NCI-H748 (cell line): ENCODE data around the gene VRK1.
A peak's percentile ranks its signal among the peaks of the same experiment; 100 is the strongest.

ENCODE experiments used
- DNase-seq: peaks from one replicate; lab custom pipeline; 2025; ENCODE audit not compliant: unreplicated experiment; lab: John Stamatoyannopoulos, UW

The VRK1 gene

DNA sequence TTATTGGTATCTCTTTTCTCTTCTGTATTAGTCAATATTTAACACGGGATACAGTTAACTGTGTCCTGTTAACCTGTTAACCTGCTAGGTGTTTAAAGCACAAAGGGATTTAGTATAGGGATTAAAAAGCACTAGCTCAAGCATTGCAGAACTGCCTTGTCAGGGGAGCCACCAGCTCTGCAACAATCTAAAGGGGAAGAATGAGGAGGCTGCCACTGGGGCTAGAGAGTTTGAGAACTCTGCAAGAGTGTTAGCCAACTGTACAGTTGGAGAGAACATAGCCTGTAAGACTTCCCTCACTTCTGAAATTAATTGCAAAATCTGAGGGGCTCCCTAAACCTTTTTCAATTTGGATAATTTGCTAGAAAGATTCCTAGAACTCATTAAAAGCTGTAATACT lies 6.5 kb upstream of the VRK1 start:
- no peak for DNase-seq

DNA sequence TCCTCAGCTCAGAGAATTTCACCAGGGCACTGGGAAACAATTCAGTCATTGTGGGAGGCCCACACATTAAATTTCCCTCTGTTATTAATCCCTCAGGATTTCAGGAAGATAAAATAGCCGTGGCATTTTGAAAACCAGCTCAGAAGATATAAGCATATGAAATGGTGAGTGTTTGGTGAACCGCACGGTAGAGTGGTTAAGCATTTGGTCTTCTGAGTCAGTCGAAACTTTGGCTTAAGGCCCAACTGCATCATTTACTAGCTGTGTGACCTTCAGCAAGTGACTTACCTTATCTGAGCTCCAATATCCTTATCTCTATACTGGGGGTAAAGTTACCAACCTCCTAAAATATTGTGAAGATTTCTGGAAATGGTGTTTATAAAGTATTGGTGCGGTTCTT lies 5.2 kb upstream of the VRK1 start:
- no peak for DNase-seq

DNA sequence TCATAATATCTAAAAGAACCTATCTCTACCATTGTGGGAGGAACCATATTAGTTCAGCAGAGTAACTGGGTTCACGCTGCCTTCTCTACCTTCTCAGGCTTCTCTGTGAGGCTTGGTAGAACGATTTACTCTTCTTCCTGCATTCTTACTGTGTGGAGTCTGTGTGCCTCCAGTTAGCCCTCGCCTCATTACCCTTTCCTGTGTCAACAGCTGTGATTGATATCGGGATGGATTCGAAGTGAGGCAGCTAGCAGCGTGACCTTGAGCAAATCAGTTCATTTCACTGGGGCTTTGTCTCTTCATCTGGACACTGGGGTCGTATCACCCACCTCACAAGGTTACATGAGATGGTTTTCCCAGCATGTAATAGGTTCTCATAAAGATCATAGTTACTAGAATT lies 4.6 kb upstream of the VRK1 start:
- DNase-seq: no peak

DNA sequence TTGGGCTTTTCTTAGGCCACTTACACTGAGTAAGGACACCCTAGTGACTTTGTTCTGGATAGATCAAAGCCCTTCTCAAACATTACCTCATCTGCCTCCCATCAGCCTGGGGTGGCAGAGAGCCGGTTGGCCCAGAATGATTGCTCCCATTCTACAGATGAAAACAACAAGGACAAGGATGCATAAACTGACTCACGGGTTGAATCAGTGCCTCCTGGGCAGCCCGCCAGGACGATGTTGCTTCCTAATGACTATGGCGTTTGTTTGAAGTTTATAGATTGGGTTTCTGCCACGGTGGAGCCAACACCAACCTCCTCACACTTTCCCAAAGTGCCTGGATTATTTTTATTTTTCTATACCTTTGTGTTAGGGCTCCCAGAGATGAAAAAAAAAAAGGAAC lies 3.6 kb upstream of the VRK1 start:
- DNase-seq: no peak

DNA sequence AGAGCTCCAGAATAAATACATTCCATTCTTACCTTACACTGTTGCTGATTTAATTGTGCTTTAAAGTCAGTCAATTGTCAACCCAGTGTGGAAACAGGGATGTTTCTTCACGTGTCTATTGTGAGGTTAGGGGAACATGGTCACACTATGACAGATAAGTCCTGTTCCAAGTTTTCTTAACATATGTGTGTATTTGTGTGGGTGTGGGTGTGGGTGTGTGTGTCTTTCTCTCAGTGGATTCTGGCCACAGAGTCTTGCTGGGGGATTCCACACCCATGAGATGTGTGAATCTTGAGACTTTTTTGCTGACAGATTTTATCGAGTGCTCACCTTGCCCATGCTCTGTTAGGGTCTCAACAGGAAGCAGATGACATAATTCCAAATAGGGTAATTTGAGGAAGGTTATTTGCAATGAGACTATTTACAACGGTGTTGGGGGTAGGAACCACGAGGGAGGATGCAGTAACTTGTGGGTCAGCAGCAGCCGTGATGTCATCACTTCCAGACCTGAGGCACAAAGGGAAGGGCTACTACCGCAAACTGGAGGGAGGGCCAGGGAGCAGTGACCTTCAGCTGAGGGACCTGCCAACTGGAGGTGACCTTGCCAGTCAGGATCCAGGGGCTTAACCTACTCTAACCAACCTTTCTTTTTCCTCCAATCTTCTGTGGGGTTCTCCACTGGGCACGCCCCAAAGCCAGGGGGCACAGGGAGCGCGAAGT lies 1.9 kb upstream of the VRK1 start:
- DNase-seq: peak; percentile 26

DNA sequence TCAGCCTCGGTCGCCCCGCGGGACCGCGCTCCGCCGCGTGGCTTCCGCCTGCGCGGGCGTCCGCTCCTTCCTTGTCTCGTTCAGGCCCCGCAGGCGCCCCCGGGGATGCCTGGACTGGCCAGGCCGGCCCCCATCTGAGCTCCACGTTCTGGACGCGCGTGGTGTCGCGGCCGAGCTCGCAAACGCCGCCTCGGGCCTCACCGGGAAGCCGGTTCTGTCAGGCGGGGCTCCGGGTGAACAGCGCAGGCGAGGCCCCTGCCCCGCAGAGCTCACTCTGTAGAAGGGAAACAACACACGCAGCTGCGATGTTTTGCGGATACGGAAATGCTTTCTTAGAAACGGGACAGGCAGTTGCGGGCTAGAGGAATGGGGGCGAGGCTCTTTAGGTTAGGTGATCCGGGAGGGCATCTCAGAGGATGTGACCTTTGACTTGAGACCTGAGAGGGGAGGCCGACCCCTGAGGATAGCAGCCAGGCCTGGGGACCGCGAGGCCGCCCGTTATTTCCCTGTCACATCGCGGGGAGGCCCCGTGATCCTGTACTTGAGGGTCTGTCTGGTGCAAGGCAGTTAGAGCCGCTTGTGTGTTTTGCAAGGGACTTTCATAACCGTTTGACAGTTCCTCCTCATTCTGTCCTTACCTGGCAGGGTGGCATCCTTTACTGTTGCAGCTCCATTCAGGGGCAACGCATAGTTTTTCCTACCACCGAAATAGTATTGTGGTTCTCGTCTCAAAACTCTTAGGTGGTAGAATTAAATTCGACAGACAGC lies 584 bp downstream of the VRK1 start:
- DNase-seq: peak; percentile 62

DNA sequence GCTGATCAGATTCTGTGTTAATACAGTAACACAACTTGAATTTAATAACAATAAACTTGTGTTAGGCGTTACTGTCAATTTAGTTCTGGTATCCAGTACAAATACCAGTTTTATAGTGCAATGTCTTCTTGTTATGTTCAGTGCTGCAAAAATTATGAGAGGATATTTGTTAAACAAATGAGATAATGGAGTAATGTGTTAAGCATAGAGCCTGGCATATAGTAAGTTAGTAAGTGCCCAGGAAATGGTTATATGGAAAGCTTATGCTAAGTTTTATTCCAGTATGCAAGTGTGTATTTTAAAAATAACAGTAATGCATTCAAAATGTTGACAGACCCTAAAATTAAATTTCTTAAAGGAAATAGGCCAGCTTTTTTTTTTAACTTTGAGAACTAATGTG lies 1.8 kb downstream of the VRK1 start:
- DNase-seq: no peak

DNA sequence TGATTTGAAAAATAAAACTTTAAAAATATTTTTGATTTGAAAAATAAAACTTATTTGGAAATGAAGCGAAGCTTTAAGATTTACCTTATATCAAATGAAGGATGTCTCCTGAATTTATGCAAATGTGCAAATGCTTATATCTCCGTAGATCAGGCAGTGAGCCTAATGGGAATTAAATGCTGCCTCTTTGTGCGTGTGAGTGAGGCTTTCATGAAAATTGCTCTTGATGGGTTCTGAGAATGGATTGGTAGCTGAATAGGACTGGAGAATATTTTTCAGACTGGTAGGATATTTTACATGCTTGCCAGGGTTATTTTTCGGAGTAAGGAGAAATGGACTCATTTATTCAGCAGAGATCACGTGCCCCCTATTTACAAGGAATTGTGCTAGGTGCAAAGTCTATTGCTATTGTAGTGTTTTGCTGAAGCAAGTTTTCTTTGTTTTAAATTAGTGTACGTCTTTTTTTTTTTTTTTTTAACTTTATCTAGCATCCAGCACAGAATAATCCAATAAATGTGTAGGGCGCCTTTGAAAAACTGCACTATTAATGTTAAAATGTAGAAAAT lies 2.4 kb downstream of the VRK1 start:
- no peak for DNase-seq

DNA sequence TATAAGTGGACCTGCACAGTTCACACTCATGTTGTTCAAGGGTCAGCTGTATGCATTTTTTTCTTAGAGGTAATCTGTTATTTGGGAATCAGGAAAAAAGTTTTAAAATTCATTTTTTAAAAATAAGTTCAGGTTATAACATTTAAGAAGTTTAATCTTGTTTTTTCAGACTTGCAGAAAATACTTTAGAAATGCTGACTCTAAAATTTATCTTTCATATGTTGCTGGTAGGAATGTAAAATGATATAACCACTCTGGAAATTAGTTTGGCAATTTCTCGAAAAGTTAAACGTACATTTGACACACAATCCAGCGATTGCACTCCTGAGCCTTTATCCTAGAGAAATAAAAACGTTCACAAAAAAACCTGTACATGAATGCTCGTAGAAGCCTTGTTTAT lies 4.7 kb downstream of the VRK1 start:
- DNase-seq: no peak

DNA sequence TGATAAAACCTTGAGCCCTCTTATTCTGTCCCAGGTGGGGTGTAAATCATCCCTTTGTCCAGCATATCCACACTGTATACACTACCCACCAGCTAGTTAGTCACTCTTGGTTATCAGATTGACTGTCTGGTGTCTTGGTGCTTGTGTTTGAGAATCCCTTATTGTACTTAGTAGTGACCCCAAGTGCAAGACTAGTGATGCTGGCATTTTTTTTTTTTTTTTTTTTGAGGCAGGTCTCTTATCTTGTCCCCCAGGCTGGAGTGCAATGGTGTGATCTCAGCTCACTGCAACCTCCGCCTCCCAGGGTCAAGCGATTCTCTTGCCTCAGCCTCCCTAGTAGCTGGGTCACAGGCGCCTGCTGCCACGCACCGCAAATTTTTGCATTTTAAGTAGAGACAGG lies 5.8 kb downstream of the VRK1 start:
- DNase-seq: no peak

DNA sequence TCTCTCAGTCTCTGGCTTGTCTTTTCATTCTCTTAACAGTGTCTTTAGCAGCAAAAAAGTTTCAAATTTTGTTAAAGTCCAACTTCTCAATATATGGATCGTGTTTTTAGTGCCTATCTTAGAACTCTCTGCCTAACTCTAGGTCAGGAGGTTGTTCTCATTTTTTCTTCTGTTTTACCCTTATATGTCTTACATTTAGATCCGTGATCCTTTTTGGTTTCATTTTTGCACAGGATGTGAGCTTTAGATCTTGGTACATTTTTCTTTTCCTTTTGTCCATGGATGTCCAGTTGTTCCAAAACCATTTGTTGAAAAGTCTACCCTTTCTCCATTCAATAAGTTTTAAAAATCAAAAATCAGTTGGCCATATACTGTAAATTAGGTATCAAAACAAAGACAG lies 6.8 kb downstream of the VRK1 start:
- no peak for DNase-seq

DNA sequence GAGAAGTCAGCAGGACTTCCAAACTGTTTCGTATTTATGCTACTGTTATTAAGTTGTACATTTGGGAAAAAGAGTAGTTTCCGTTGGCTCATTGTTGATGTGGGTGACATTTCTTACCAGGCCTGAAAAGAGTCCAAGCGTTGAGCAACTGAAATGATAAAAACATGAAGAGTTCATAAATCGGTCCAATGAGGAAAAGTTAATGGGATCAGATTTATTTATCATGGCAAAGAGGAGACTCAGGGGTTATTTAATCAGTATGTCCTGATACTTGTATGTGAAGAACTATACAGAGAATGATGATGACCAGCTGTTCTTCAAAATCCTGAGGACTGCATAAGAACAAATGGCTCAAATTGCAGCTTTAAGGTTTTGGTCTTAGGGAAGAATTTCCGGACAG lies 7.7 kb downstream of the VRK1 start:
- no peak for DNase-seq

DNA sequence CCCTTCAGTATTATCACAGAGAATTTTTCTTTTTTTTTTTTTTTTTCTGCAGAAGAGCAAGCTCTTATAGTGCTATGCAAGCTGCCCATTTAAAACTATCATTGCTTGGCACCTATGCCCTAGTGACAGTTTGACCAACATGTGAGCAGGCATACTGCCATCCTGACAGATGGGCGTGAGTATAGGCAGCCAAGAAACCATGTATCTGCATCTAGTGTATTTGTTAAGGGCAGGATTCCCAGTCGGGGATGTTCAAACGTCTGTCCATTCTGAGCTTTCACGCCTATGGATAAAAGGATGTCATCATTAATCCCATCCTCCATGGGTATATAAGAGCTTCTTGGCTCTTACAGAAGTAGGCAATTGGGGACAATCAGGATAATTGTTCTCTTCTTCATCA lies 8.8 kb downstream of the VRK1 start:
- DNase-seq: no peak

DNA sequence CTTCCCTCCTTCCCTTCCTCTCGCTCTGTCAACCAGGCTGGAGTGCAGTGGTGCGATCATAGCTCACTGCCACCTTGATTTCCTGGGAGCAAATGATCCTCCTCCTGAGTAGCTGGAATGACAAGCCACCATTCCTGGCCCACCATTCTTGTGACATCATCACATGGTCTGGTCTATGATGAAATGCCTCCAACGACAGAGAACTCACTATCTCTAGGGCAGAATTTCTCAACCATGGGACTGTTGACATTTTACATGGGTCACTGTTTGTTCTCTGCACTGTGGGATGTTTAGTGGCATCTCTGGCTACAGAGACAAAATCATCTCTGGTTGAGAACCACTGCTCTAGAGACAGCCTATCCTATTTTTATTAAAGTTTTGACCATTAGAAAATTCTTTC lies 9.7 kb downstream of the VRK1 start:
- no peak for DNase-seq

DNA sequence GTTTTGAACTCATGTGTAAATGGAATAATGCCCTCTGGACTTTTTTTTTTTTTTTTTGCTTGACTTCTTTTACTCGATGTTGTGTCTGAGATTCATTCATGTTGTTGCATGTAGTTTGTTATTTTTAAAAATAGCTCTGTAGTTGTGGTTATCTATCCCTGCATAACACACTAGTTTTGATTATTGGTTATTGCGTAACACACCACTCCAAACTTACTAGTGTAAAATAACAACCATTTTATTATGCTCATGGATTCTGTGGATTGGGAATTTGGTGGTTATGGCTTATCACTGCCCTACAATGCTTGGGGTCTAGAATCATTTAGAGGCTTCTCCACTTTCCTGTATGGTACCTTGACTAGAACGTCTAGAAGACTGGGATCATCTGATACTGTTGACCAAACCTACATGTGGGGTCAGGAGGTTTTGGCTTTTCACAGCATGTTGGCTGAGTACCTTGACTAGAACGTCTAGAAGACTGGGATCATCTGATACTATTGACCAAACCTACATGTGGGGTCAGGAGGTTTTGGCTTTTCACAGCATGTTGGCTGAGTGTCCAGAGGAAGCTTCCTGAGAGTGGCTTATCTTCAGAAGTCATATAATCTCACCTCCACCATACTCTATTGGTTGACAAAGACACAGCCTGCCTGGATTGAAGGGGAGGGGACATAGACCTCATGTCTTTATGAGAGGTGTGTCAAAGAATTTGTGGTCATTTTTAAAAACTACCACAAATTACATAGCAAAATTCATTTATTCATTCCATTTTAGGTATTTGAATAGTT lies 11.6 kb downstream of the VRK1 start:
- no peak for DNase-seq

DNA sequence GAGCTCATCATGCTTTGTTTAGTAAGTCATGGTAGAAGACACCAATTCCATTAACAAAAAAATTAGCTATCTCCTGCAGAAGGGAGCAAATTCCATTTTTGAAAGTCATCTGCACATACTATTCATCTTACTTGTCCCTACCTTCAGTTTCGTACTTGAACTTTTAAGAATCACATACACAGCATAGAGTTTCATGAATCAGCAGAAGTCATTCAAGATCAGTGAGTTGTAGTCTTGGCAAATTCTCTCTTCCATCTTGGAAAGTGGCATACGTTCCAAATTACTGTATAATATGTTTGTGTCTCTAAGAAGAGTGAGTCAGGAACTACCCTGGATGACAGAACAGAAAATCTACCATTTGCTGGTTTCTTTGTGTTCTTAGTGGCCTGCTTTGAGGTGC lies 14.1 kb downstream of the VRK1 start:
- DNase-seq: no peak

DNA sequence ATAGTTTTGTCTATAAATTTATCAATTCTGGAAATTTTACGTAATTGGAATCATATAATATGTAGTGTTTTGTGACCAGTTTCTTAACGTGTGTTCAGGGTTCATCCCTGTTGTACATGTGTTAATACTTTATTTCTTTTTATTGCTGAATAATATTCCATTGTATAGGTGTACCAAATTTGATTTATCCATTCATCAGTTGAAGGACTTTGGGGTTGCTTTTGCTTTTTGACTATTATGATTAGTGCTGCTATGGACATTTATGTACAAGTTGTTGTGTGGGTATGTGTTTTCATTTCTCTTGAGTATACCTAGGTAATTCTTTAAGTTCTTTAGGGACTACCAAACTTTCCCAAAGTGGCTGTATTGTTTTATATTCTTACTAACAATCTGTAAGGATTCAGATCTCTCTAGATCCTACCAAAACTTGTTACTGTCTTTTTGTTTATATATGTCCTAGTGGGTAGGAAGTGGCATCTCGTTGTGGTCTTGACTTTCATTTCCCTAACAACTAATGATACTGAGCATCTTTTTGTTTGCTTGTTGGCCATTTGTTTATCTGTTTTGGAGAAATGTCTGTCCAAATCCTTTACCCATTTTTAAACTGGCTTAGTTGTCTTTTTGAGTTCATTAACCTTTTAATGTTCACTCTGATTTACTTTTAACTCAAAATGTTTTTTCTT lies 14.9 kb downstream of the VRK1 start:
- DNase-seq: no peak

DNA sequence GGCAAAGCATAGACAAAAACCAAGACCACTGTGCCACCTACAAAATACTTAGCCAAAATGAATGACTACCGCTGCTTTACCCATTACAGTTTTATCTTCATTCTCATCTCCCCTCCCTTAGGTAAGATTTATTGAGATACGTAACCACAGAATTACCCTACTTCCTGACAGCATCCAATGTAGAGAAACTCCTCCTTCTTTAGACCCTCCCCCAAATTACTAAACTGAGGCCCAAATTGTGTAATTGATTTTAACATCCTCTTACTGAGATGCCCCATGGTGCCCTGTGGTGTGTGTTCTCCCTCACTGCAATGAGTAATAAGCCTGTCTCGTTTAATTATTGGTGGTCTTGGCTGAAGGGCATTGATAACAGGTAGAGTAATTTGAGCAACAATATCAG lies 19.1 kb downstream of the VRK1 start:
- DNase-seq: no peak

DNA sequence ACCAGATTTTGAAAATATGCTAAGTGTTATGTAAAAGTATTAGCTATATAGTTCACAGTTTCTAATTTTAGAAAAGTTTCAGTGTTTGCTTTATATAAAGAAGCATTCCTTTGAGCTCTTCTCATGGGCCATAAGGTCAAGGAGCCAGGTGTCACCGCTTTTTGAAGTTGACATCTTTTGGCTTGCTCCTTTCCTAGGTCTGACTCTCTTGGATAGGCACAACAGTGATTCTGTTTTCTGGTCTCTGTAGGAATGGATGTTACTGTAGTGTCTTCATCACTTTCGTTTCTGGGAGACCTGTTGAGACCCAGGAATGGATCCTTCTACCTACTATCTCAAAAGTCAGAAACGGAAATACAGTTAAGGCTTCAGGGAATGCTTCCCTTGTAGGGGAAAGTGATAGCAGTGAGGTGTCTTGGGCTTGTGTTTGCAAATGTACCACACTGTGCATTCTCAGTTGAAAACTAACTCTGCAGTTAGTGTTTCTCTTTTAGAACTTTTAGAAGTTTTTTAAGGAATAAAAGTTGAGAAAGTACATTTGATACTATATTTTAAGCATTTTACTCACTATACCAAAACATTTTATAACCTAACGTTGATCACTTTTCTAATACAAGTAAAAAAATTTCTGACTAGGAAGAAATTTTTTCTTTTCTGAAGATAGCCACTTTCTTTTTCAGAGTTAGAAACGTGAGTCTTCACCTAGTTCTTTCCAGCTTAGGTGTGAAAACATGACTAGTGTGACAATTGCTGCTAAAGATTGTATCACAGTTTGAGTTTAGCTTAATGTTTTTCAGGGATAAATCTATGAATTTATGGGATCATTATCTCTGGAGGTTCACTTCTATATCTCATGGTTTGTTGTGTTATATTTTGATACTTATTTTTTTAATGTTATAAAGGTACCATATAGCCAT lies 20.8 kb downstream of the VRK1 start:
- DNase-seq: no peak

DNA sequence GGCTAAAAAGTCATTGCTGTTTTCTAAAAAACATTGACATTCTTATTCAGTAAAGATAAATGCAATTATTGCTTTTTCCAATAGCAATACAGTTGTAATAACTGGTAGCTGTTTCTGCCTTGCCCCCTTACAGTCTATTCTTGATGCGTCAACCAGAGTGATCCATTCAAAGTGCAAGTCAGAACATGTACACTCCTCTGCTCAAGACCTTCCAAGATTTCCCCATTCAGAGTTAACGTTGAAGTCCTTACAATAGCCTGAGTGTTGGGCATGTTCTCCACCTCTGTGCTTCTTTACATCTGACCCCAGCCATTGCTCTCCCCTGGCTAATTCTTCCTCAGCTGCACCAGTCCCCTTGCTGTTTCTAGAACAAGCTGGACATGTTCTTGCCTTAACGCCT lies 24.3 kb downstream of the VRK1 start:
- no peak for DNase-seq
